Keratinocyte (primary cell): ENCODE measurements around the gene GIMAP4. TPM values are rescaled to one million over a fixed set of nuclear protein-coding genes. Genes with fewer than 3 reads are reported as not detected.
"Not testable (repeated sequence)": the region's sequence is repeated elsewhere in the genome, so short reads cannot be mapped to it uniquely, and the experiment has no call there.

ENCODE experiments used
- DNase-seq: peaks from one replicate; pipeline ENCODE4 v3.0.0-alpha.2; 2011; ENCODE audit warnings: low read depth, missing footprints, low spot score
- FAIRE-seq: peaks from 2 replicates; lab custom pipeline; 2011; peaks lifted over from hg19 to GRCh38; lab: Jason Lieb, UNC
- H2AFZ ChIP-seq: 2 replicates; pipeline ENCODE4 v1.6.0; 2012; ENCODE audit warnings: low read length, control low read depth, inconsistent platforms; ENCODE audit not compliant: control insufficient read depth
- H3K27ac ChIP-seq: 2 replicates; pipeline ENCODE4 v1.5.1; 2011; ENCODE audit warnings: low read length; ENCODE audit not compliant: control insufficient read depth, insufficient read depth
- H3K27me3 ChIP-seq: 3 replicates; pipeline ENCODE4 v1.6.0; 2011; ENCODE audit warnings: low read length; ENCODE audit not compliant: control insufficient read depth, insufficient read depth; ENCODE audit errors: extremely low read depth
- H3K36me3 ChIP-seq, 2 experiments: 2 replicates in 1 of 2; 3 replicates in 1 of 2; pipeline ENCODE4 v1.5.1; 2011; ENCODE audit warnings: low read length in 2 of 2, mild to moderate bottlenecking in 1 of 2; ENCODE audit not compliant: control insufficient read depth in 2 of 2, insufficient read depth in 2 of 2; ENCODE audit errors: extremely low read depth in 1 of 2
- H3K4me1 ChIP-seq: 3 replicates; pipeline ENCODE4 v1.5.1; 2011; ENCODE audit warnings: low read length; ENCODE audit not compliant: control insufficient read depth, insufficient read depth; ENCODE audit errors: extremely low read depth
- H3K4me2 ChIP-seq: 3 replicates; pipeline ENCODE4 v1.6.0; 2011; ENCODE audit warnings: low read depth, low read length; ENCODE audit not compliant: control insufficient read depth, insufficient read depth; ENCODE audit errors: extremely low read depth
- H3K4me3 ChIP-seq, 3 experiments: fragments of 200-600 bp in 1 of 3; sonication (generic) in 1 of 3; 2 replicates in 2 of 3; 3 replicates in 1 of 3; pipeline ENCODE4 v1.5.1; 2011 to 2016; ENCODE audit warnings: low read length in 3 of 3, mild to moderate bottlenecking in 3 of 3, control low read depth in 2 of 3, inconsistent platforms in 1 of 3, low read depth in 1 of 3, mixed read lengths in 1 of 3, mixed run types in 1 of 3, moderate library complexity in 1 of 3; ENCODE audit not compliant: control insufficient read depth in 2 of 3, insufficient read depth in 2 of 3; ENCODE audit errors: extremely low read depth in 1 of 3
- H3K79me2 ChIP-seq: 2 replicates; pipeline ENCODE4 v1.6.0; 2012; ENCODE audit warnings: low read length; ENCODE audit not compliant: control insufficient read depth, insufficient read depth
- H3K9ac ChIP-seq: 3 replicates; pipeline ENCODE4 v1.6.0; 2011; ENCODE audit warnings: low read length; ENCODE audit not compliant: control insufficient read depth, insufficient read depth; ENCODE audit errors: extremely low read depth
- H3K9me1 ChIP-seq: 3 replicates; pipeline ENCODE4 v1.6.0; 2011; ENCODE audit warnings: low read length; ENCODE audit not compliant: control insufficient read depth, insufficient read depth; ENCODE audit errors: extremely low read depth
- H3K9me3 ChIP-seq: 2 replicates; pipeline ENCODE4 v1.5.1; 2012; ENCODE audit warnings: low read depth, low read length; ENCODE audit not compliant: control insufficient read depth
- H4K20me1 ChIP-seq: 3 replicates; pipeline ENCODE4 v1.6.0; 2011; ENCODE audit warnings: low read length; ENCODE audit not compliant: control insufficient read depth, insufficient read depth; ENCODE audit errors: extremely low read depth
- EZH2 ChIP-seq: IDR thresholded peaks from one replicate; pipeline ENCODE4 v1.6.1; 2012; ENCODE audit warnings: inconsistent platforms, mild to moderate bottlenecking, low read length, moderate library complexity
- dilution Hi-C: fragments of 300-500 bp; cut with MboI; formaldehyde crosslinking; loops from one replicate; pipeline ENCODE4 v1.7.0; 2020; ENCODE audit warnings: low sequenced_read_pairs; ENCODE audit not compliant: extremely low pct_ligation_motif_present
- polyA plus RNA-seq, 5 experiments: library from polyadenylated mRNA; depleted of rRNA in 3 of 5; stranded (reverse) in 3 of 5; stranded (forward) in 1 of 5; unstranded in 1 of 5; fragments of >200 nt; gene quantifications; 1 replicate in 1 of 5; 2 replicates in 3 of 5; 3 replicates in 1 of 5; pipeline versions ENCODE4 v1.2.1 to v1.2.3, GENCODE V29; 2011 to 2012; ENCODE audit warnings: missing spikeins in 2 of 5, low read depth in 1 of 5, low replicate concordance in 1 of 5
- TF ChIP-seq, protein P1 (sequence below), 3 experiments: IDR thresholded peaks in 1 of 3; conservative IDR thresholded peaks in 1 of 3; optimal IDR thresholded peaks in 1 of 3; 2 replicates in 2 of 3; 3 replicates in 1 of 3; pipeline versions ENCODE3 to v1.5.1; 2011; ENCODE audit warnings: low read length in 3 of 3, mild to moderate bottlenecking in 3 of 3, moderate library complexity in 2 of 3, control low read depth in 1 of 3, inconsistent platforms in 1 of 3; ENCODE audit not compliant: insufficient read depth in 2 of 3; ENCODE audit errors: extremely low read depth in 1 of 3

The GIMAP4 gene
- polyA plus RNA-seq, 1 donor (not counting 4 experiments of a cell fraction or from before 2014, with no cell fraction given): not detected

GRCh38 chr7:150612925-150613324 lies 45.7 kb downstream of the GIMAP4 start:
- TF ChIP-seq EZH2: no peak
- TF ChIP-seq, protein P1, sequence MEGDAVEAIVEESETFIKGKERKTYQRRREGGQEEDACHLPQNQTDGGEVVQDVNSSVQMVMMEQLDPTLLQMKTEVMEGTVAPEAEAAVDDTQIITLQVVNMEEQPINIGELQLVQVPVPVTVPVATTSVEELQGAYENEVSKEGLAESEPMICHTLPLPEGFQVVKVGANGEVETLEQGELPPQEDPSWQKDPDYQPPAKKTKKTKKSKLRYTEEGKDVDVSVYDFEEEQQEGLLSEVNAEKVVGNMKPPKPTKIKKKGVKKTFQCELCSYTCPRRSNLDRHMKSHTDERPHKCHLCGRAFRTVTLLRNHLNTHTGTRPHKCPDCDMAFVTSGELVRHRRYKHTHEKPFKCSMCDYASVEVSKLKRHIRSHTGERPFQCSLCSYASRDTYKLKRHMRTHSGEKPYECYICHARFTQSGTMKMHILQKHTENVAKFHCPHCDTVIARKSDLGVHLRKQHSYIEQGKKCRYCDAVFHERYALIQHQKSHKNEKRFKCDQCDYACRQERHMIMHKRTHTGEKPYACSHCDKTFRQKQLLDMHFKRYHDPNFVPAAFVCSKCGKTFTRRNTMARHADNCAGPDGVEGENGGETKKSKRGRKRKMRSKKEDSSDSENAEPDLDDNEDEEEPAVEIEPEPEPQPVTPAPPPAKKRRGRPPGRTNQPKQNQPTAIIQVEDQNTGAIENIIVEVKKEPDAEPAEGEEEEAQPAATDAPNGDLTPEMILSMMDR (optimal IDR thresholded peaks at IDR 0.05 in 1 of 3, IDR thresholded peaks at IDR 0.05 in 1 of 3, conservative IDR thresholded peaks at IDR 0.05 in 1 of 3; ENCODE audit: extremely low read depth in 1 of 3, insufficient read depth in 2 of 3, low read length in 3 of 3): no peak
- FAIRE-seq: no peak

GRCh38 chr7:150613880-150614279 lies 46.7 kb downstream of the GIMAP4 start:
- H3K4me2 ChIP-seq: no peak overlapping the region
- no peaks in the 10 kb centered on the region for H3K4me1 ChIP-seq
- FAIRE-seq (no peak), DNase-seq (no peak)
- no peaks in the 10 kb centered on the region for H3K36me3 ChIP-seq
- no peaks in the 10 kb centered on the region for H3K27me3 ChIP-seq
- H3K9me1 ChIP-seq: no peaks in the 10 kb centered on the region
- H3K9ac ChIP-seq: no peak overlapping the region
- H3K4me3 ChIP-seq: no peak overlapping the region
- TF ChIP-seq, protein P1 (optimal IDR thresholded peaks at IDR 0.05 in 1 of 3, IDR thresholded peaks at IDR 0.05 in 1 of 3, conservative IDR thresholded peaks at IDR 0.05 in 1 of 3; ENCODE audit: extremely low read depth in 1 of 3, insufficient read depth in 2 of 3, low read length in 3 of 3): no peak
- TF ChIP-seq EZH2: no peak
- no peaks in the 10 kb centered on the region for H4K20me1 ChIP-seq
- H3K79me2 ChIP-seq: no peaks in the 10 kb centered on the region
- dilution Hi-C loops: no loop called here
- H3K9me3 ChIP-seq: no peaks in the 10 kb centered on the region
- no peak overlapping the region for H2AFZ ChIP-seq
- no peak overlapping the region for H3K27ac ChIP-seq

More at GRCh38 chr7:150612925-150613324, 45.7 kb downstream of the GIMAP4 start:
- Histone ChIP-seq H3K79me2 (no peaks in the 10 kb centered on the region), H3K4me2 (no peak overlapping the region), H3K27ac (no peak overlapping the region), H3K36me3 (no peaks in the 10 kb centered on the region), H3K4me1 (no peaks in the 10 kb centered on the region), H3K27me3 (no peaks in the 10 kb centered on the region), H3K4me3 (no peak overlapping the region), H3K9ac (no peak overlapping the region), H2AFZ (no peak overlapping the region), H4K20me1 (no peaks in the 10 kb centered on the region), H3K9me1 (no peaks in the 10 kb centered on the region), H3K9me3 (no peaks in the 10 kb centered on the region)
- dilution Hi-C loops: no loop called here
- no peak for DNase-seq

GRCh38 chr7:150614426-150614825 lies 47.2 kb downstream of the GIMAP4 start:
- DNase-seq, dilution Hi-C loops, H3K27ac ChIP-seq, H2AFZ ChIP-seq, H3K4me2 ChIP-seq, H3K27me3 ChIP-seq, H3K36me3 ChIP-seq, H3K9ac ChIP-seq, H3K9me3 ChIP-seq, H3K4me3 ChIP-seq, H3K79me2 ChIP-seq, H3K4me1 ChIP-seq, H3K9me1 ChIP-seq, H4K20me1 ChIP-seq, FAIRE-seq: not testable (repeated sequence)

DNA sequence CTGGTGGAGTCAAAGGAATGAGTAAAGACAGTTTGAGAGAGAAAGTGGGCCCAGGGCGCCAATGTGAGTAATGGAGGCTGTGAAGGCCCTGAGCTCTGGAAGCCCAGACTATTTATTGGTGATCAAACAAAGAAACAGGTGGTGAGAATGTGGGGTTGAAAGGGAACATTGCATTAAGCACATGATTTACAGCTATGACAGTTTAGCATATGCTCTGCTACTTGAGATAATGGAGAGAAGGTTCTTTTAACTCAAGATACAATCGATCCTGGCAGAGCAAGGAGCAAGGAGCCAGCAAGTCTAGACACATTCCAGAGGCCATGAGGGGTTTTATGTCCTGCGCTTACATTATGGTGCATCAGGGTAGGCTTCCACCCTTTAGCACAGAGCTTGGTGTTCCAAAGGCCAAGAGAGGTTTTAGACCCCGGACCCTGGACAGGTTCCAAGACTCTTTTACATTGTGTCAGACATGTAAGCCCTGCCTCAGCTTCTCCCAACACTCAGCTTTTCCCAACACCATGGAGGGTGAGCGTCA lies 48.1 kb downstream of the GIMAP4 start:
- dilution Hi-C loops, H4K20me1 ChIP-seq, H3K27ac ChIP-seq, H3K9me3 ChIP-seq, H3K79me2 ChIP-seq, H2AFZ ChIP-seq, H3K4me2 ChIP-seq, DNase-seq, H3K4me3 ChIP-seq, H3K27me3 ChIP-seq, H3K9ac ChIP-seq, H3K9me1 ChIP-seq, FAIRE-seq, H3K36me3 ChIP-seq, H3K4me1 ChIP-seq: not testable (repeated sequence)
